HuH-7.5 (cell line): ENCODE measurements around the gene TSNAX.
"Not testable (repeated sequence)": the region's sequence is repeated elsewhere in the genome, so short reads cannot be mapped to it uniquely, and the experiment has no call there.

Source experiments
- DNase-seq: peaks from one replicate; pipeline ENCODE4 v3.0.0; 2011; ENCODE audit warnings: low spot score

The TSNAX gene

GRCh38 chr1:231528172-231529029, at the start of gene TSNAX:
Gene TSNAX, plus strand, starts transcription at chr1:231528669. Its CDS starts 142 bp downstream, at chr1:231528811.
- DNase-seq = peak; percentile 71

GRCh38 chr1:231478811-231479210, 49.7 kb upstream of the TSNAX start:
- DNase-seq = no peak

- DNase-seq = no peak
Measured at GRCh38 chr1:231480008-231480407, 48.5 kb upstream of the TSNAX start.

DNA sequence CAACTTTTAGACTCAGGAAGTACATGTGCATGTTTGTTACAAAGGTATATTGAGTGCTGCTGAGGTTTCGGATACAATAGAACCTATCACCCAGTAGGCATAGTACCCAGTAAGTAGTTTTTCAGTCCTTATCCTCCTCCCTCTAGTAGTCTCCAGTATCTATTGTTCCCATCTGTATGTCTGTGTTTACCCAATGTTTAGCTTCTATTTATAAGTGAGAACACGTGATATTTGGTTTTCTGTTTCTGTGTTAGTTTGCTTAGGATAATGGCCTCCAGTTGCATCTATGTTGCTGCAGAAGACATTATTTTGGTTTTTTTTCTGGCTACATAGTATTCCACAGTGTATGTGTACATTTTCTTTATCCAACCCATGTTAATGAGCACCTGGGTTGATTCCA, 47.2 kb upstream of the TSNAX start:
- no peak for DNase-seq

- no peak for DNase-seq
Measured at GRCh38 chr1:231485029-231485784, 43.3 kb upstream of the TSNAX start.

DNA sequence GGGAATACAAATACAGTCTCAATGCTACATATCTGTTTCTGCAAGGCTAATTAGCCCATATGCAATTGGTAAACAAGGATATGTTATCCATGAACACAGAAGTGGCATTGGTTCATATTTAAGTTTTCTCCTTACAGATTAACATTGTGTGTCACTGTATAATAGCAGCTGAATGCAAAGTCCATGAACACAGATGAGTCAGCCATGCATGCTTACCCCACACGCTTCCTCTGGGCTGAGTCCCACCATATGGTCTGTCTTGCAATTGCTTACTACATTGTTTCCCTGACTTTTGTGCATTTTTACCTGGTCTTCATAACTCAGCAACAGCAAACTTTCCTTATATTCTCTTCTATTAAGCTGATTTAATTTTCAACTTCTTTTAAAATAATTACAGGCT, 41.5 kb upstream of the TSNAX start:
- DNase-seq = no peak

GRCh38 chr1:231487910-231488309, 40.6 kb upstream of the TSNAX start:
- no peak for DNase-seq

DNA sequence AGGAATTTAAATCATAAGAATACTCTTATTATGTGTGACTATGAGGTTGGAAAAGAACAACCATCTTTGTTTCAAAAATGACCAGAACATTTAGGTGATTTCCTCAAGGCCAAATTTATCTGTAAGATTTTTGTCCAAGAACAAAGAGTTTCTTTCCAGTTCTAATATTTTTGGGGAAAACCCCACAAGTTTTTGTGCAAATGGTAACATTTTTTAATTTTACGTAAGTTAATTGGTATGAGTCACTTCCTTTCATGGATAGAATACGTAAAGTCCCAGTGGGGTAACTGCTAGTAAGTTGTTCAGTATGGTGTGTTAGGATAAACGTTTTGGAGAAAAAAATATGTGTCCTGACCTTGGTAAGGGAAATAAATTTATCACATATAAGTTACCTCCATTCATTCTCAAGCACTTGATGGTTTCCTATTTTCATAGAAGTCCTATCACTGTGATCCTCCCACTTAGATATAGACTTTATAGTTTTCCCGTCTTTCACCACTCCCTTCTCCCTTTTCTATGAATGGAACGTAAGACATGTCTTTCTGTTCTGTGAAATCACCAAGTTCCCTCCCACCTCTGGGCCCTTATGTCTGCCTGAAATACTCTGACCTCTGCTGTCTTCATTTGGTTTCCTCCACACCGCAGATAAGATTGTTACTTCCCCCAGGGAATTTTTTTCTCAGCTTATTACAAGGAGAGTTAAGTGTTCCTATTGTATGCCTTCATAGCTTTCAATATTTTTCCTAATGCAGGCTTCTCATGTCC, 34.9 kb upstream of the TSNAX start:
- DNase-seq = no peak

GRCh38 chr1:231494439-231495110, 33.9 kb upstream of the TSNAX start:
- no peak for DNase-seq

DNA sequence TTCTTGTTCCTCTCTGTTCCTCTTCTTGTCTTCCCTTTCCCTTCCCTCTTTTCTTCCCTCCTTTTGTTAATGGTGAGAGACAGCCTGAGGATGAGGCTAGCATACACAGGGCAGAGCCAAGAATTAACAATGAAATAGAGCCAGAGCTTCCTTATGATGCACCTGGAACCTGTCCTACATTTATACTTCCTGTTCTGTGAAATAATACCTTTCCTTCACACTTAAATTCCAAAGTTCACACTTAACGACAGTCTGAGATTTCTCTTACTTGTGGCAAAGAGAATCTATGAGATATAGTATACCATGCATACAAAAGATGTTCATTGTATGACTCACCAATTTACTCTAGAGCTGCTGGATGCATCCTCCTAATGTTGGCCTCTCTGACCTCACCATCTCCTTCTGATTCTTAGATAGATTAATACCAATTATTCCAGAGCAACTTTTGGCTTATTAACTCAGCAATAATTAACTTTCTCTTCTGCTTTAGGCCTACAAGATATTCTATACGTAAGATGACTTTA, 30.8 kb upstream of the TSNAX start:
- DNase-seq = no peak

DNA sequence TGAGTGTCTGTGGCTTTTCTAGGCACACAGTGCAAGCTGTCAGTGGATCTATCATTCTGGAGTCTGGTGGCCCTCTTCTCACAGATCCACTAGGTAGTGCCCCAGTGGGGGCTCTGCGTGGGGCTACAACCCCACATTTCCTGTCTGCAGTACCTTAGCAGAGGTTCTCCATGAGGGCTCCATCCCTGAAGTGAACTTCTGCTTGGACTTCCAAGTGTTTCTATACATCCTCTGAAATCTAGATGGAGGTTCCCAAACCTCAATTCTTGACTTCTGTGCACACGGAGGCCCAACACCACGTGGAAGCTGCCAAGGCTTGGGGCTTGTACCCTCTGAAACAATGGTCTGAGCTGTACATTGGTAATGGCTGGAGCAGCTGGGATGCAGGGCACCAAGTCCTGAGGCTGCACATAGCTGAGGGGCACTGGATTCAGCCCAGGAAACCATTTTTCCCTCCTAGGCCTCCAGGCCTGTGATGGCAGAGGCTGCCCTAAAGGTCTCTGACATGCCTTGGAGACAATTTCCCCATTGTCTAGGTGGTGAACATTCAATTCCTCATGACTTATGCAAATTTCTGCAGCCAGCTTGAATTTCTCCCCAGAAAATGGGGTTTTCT, 29.2 kb upstream of the TSNAX start:
- DNase-seq = no peak

GRCh38 chr1:231500666-231501065, 27.8 kb upstream of the TSNAX start:
- DNase-seq = no peak

DNA sequence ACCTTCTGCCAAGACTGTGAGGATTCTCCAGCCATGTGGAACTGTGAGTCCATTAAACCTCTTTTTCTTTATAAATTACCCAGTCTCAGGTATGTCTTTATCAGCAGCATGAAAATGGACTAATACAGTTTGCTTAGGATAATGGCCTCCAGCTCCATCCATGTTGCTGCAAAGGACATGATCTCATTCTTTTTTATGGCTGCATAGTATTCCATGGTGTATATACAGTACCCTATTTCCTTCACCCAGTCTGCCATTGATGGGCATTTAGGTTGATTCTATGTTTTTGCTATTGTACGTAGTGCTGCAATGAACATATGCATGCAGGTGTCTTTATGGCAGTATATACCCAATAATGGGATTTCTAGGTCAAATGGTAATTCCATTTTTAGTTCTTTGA, 25.3 kb upstream of the TSNAX start:
- DNase-seq = not testable (repeated sequence)

- no peak for DNase-seq
Measured at GRCh38 chr1:231507476-231508355, 20.8 kb upstream of the TSNAX start.

- DNase-seq = no peak
Measured at GRCh38 chr1:231508497-231508896, 20.0 kb upstream of the TSNAX start.

DNA sequence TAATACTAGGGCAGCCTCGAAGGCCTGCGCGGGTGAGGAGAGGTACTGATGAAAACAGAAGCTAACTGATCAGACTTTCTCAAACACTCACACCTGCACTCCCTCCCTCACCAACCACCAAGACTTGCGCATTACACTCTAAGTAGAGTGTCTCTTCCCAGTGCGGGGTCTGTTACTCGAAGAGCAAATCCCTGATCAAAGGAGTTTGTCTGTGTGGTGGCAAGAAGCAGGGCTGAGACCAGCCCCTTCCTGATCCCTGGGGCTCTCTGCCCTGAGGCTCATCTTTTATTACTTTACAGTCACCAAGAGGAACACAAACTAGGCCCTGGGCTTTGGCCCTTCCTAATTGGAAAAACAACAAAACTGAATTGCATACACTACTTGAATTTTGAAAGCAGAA, 19.5 kb upstream of the TSNAX start:
- DNase-seq = no peak

DNA sequence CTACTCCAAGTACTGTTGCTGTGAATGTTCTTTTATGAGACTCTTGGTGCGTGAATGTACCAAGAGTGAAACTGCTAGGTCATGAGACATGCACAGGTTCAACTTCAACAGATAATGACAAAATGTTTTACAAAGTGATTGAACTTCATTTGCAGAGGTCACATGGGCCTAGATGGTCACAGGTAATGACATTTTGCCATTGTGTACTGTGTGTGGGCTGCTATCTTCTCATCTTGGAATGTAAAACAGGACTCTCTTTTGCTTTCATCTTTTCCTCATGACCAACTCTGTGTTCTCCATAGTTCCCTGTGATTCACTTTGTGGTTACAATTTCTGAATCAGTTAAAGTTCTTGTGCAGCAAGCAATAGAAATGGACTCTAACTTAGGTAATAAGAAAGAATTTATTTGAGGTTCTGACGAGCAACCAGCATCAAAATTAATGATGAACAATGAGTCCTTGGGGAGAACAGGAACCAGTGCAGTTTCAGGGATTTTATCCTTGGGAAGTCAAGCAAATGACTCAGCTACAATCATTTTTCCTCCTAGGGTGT, 16.2 kb upstream of the TSNAX start:
- no peak for DNase-seq

DNA sequence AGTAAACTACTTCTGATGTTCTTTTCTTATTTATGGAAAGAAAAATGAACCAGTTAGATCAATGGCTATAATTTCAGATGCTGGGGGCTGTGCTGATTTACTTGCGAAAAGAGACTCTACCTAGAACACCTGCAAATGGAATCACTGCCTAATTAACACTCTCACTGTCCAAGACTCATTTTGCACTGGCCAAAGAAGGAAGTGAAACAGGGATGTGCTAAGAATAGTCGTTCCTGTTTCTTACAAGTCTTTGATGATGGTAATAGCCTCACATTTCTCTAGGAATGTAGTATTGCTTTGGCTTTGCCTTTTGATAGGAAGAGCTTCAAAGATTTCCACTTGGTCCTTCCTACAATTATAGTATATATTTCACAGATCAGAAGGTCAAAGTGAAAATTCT, 12.7 kb upstream of the TSNAX start:
- no peak for DNase-seq

DNA sequence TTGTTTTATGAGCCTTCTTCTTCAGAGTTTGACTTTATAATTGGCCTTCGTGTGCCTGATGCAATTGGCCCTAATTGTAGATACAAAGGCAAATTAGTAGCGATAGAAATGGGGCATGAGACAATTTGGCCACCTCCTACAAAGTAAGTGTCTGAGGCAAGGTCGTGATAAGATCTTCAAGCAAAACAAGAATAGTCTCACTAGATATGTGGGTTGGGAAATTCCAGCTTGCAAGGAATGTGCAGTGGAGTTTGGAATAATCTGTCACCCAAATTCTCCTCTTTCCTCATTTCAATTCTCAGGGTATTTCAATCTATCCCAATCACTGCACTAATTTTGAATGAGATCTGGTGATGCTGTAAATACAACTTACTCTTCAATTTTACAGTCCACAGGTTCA, 11.4 kb upstream of the TSNAX start:
- no peak for DNase-seq

DNA sequence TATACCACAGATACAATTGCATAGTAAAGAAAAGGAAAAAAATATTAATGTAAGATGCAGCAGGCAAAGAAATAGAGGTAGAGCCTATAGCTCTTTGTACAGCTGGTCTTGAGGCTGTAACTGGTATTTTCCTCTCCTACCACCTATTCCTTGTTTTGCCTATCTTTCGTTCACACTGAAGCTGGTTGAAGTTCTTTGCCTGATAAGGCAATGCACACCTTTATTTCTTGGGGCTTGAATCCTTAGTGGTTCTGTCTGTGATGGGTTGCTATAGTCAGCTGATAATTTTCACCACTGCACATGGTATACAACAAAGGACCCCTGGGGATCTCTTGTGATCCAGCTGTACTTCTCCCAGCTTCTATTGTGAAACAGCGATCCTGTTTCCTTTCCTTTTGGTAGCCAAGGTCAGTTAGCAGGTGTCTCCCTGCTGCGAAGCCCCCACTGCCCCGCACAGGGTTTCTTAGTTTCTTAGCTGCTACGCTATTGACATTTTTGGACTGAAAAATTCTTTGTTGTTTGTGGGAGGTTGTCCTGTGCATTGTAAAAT, 9.9 kb upstream of the TSNAX start:
- no peak for DNase-seq
